ENCODE measurements around the gene RNF41. TPM values are rescaled to one million over a fixed set of nuclear protein-coding genes. Genes with fewer than 3 reads are reported as not detected.

Gene RNF41
- 81.8 and 103 TPM in 2 replicates for total RNA-seq

DNA sequence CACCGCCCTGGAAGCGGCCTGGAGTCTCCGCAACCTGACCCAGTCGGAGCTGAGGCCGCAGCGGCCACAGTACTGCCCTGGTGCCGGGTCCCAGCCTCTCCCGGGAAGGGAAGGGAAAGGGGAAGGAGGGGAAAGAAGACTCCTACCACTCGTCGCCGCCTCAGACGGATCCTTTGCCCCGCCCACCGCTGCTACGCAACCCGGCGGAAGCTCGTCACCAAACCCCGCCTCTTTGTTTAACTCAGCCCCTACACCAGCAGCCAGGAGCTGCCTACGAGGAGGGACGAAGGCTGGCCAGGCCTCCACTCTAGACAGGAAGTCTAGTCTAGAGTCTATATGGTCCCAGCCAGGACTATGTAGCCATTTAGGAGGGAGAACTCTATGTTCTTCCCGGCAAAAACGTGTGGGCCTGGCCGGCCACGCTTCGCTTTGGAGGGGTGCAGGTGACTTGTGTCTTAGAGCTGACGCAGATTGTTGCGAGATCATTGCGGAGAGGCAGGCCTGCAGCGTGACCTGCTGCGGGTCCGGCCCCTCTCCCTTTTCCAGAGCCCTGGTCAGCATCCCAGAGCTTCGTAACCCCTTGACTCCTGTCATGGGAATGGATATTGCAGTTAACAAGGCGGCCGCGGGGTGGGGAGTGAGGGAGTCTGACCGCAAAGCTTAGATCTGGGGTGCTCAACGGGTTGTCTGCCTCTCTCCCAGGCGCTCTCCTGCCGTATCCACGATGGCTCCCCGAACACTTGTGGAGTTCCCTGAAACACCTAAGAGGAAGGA is at the start of gene RNF41:
Gene RNF41 (minus strand): TSS at position 166 of the 774 bp plus-strand sequence. CDS start 7,875 bp downstream, outside the sequence.

GRCh38 chr12:56266693-56267442 is 45.1 kb upstream of the RNF41 start, which contains the start of gene COQ10A:
COQ10A (plus strand) TSS chr12:56266942; CDS start chr12:56267119, 177 bp downstream.

GRCh38 chr12:56258068-56258819 is 36.5 kb upstream of the RNF41 start, which contains the start of gene ANKRD52:
ANKRD52 (minus strand) TSS chr12:56258384; CDS start chr12:56258269, 115 bp downstream.

GRCh38 chr12:56229916-56230431 is 8.3 kb upstream of the RNF41 start, which contains the start of gene SLC39A5:
SLC39A5 (plus strand) TSS chr12:56230051; CDS start chr12:56231275, 1,224 bp downstream.

GRCh38 chr12:56224102-56224701 is 2.5 kb upstream of the RNF41 start, which contains the start of gene NABP2:
NABP2 (plus strand) TSS chr12:56224342; CDS start chr12:56224857, 515 bp downstream.

GRCh38 chr12:56189099-56189917 is 32.4 kb downstream of the RNF41 start, which contains the start of gene SMARCC2:
SMARCC2 (minus strand) TSS chr12:56189483; CDS start chr12:56189461, 22 bp downstream.

DNA sequence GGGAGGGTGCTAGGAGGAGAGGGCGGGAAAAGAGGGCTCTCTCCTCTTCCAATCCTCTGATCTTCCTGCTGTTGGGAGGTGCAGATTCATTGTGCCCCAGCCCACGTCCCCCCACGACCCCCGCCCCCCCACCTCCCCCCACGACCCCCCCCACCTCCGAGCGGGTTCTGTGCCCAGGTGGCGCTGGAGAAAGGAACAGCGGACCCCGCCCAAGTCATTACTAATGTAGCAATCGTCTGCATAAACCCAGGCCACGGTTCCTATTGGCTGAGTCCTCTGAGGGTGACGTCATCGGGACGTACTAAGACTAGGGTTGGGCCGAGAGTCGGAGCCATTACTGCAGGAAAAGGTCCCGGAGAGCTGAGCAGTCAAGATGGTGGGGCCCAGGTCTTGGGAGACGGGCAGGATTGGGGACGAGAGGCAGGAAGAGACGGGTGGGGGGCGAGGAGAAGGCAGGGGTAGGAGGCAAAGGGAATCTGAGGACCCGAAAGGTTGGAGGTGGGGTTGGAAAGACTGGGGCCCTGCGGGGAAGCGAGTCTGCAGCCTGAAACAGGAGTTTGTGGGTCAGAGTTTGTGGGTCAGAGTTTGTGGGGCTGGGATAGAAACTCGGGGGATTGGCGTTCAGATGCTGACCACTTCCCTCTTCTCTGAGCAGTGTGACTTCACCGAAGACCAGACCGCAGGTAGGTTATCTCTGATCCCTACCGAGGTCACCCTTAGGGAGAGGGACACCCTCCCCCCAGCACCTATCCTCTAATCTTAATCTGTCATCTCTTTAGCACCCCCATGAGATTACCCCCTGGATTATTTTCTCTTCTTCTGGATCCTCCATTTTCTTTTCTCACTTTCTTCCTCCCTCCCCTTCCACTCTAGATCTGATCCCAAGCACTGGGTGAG is 63.4 kb downstream of the RNF41 start, which contains the start of gene MYL6:
Gene MYL6 (plus strand): TSS at position 331 of the 897 bp plus-strand sequence. CDS start 43 bp downstream, at position 374.

Other genes with a start within 250 kb of the RNF41 start
- 37.5 and 43.0 TPM in 2 replicates for gene RAB5B, start 247.8 kb downstream of the RNF41 start, total RNA-seq
- gene SUOX, start 224.6 kb downstream of the RNF41 start, total RNA-seq = 12.2 and 13.1 TPM in 2 replicates
- 1.4 and 1.6 TPM in 2 replicates for gene IKZF4, start 200.9 kb downstream of the RNF41 start, total RNA-seq
- 94.3 and 144 TPM in 2 replicates for gene RPS26, start 180.0 kb downstream of the RNF41 start, total RNA-seq
- 0.63 and 0.94 TPM in 2 replicates for gene ERBB3, start 141.8 kb downstream of the RNF41 start, total RNA-seq
- 86.1 and 108 TPM in 2 replicates for gene PA2G4, start 117.4 kb downstream of the RNF41 start, total RNA-seq
- 3,876 and 6,422 TPM in 2 replicates for gene RPL41, start 105.3 kb downstream of the RNF41 start, total RNA-seq
- gene ZC3H10, start 103.7 kb downstream of the RNF41 start, total RNA-seq = 6.0 and 8.2 TPM in 2 replicates
- 138 and 202 TPM in 2 replicates for gene ESYT1, start 93.7 kb downstream of the RNF41 start, total RNA-seq
- gene MYL6B, start 69.3 kb downstream of the RNF41 start, total RNA-seq = 124 and 137 TPM in 2 replicates
- gene MYL6, start 63.6 kb downstream of the RNF41 start, total RNA-seq = 2,436 and 3,376 TPM in 2 replicates
- gene SMARCC2, start 32.4 kb downstream of the RNF41 start, total RNA-seq = 46.7 and 55.5 TPM in 2 replicates
- gene NABP2, start 2.4 kb upstream of the RNF41 start, total RNA-seq = 26.0 and 27.6 TPM in 2 replicates
- 0.26 and 0.47 TPM in 2 replicates for gene SLC39A5, start 8.1 kb upstream of the RNF41 start, total RNA-seq
- gene ANKRD52, start 36.5 kb upstream of the RNF41 start, total RNA-seq = 8.4 and 15.8 TPM in 2 replicates
- 9.1 and 10.2 TPM in 2 replicates for gene COQ10A, start 45.0 kb upstream of the RNF41 start, total RNA-seq
- 55.3 and 69.0 TPM in 2 replicates for gene CS, start 78.4 kb upstream of the RNF41 start, total RNA-seq
- 68.4 and 84.2 TPM in 2 replicates for gene CNPY2, start 94.1 kb upstream of the RNF41 start, total RNA-seq
- 21.8 and 27.2 TPM in 2 replicates for gene PAN2, start 112.1 kb upstream of the RNF41 start, total RNA-seq
- 0.09 TPM in 1 of 2 replicates, not detected in the other for gene IL23A, start 117.0 kb upstream of the RNF41 start, total RNA-seq
- gene STAT2, start 138.2 kb upstream of the RNF41 start, total RNA-seq = 276 and 289 TPM in 2 replicates
- gene APOF, start 140.9 kb upstream of the RNF41 start, total RNA-seq = not detected in 2 replicates
- gene TIMELESS, start 227.5 kb upstream of the RNF41 start, total RNA-seq = 2.5 and 4.1 TPM in 2 replicates
- not detected in 2 replicates for gene MIP, start 232.7 kb upstream of the RNF41 start, total RNA-seq
- 0.94 and 1.6 TPM in 2 replicates for gene SPRYD4, start 246.7 kb upstream of the RNF41 start, total RNA-seq

All from bronchial smooth muscle cell (primary cell).